DOHH2 (cell line): ENCODE data around the gene GPX2.
A peak's percentile ranks its signal among the peaks of the same experiment; 100 is the strongest.

Experiments used
- H3F3A ChIP-seq: fragments of 200-600 bp; sonication (generic), shearing (Covaris generic); 2 replicates; pipeline ENCODE4 v1.6.0; 2016; ENCODE audit warnings: antibody characterized with exemption, mild to moderate bottlenecking; ENCODE audit not compliant: control insufficient read depth, insufficient read depth
- H3K27ac ChIP-seq: fragments of 200-600 bp; sonication (generic); 2 replicates; pipeline ENCODE4 v1.5.1; 2014; ENCODE audit warnings: low read depth, mild to moderate bottlenecking, low read length, moderate library complexity
- H3K27me3 ChIP-seq: fragments of 200-600 bp; sonication (generic); 2 replicates; pipeline ENCODE4 v1.6.1; 2014; ENCODE audit warnings: mild to moderate bottlenecking, low read length, mixed read lengths; ENCODE audit not compliant: control insufficient read depth
- H3K36me3 ChIP-seq: fragments of 200-600 bp; sonication (generic); 2 replicates; pipeline ENCODE4 v1.6.1; 2014; ENCODE audit warnings: mild to moderate bottlenecking, low read length, moderate library complexity, mixed read lengths; ENCODE audit not compliant: control insufficient read depth
- H3K4me1 ChIP-seq: fragments of 200-600 bp; sonication (generic); 2 replicates; pipeline ENCODE4 v1.6.1; 2014; ENCODE audit warnings: mild to moderate bottlenecking, low read length, mixed read lengths; ENCODE audit not compliant: control insufficient read depth
- H3K4me2 ChIP-seq: fragments of 200-600 bp; sonication (generic); 2 replicates; pipeline ENCODE4 v1.6.0; 2014; ENCODE audit warnings: mild to moderate bottlenecking, low read length, moderate library complexity
- H3K4me3 ChIP-seq: fragments of 200-600 bp; sonication (generic); 2 replicates; pipeline ENCODE4 v1.5.1; 2014; ENCODE audit warnings: mild to moderate bottlenecking, low read length, mixed read lengths
- H3K79me2 ChIP-seq: fragments of 200-600 bp; sonication (generic); 2 replicates; pipeline ENCODE4 v1.6.1; 2014; ENCODE audit warnings: mild to moderate bottlenecking, low read length, mixed read lengths; ENCODE audit not compliant: control insufficient read depth
- H3K9me2 ChIP-seq: fragments of 200-600 bp; sonication (generic); replicated peaks from 2 replicates; pipeline ENCODE4 v1.6.1; 2014; ENCODE audit warnings: mild to moderate bottlenecking, low read length, mixed read lengths; ENCODE audit not compliant: control insufficient read depth
- H3K9me3 ChIP-seq: fragments of 200-600 bp; sonication (generic); 2 replicates; pipeline ENCODE4 v1.6.1; 2014; ENCODE audit warnings: antibody characterized with exemption, low read length, mixed read lengths; ENCODE audit not compliant: control insufficient read depth, insufficient read depth
- H4K20me1 ChIP-seq: fragments of 200-600 bp; sonication (generic); 2 replicates; pipeline ENCODE4 v1.6.0; 2014; ENCODE audit warnings: low read depth, mild to moderate bottlenecking, antibody characterized with exemption, low read length, moderate library complexity; ENCODE audit not compliant: control insufficient read depth, insufficient read depth
- EZH2phosphoT487 ChIP-seq: fragments of 200-600 bp; sonication (generic); IDR thresholded peaks from 2 replicates; pipeline ENCODE4 v1.6.1; 2017; ENCODE audit warnings: borderline replicate concordance, mild to moderate bottlenecking, antibody characterized with exemption, low read length, moderate library complexity, mixed read lengths
- TF ChIP-seq, protein P1 (sequence below): fragments of 200-600 bp; sonication (generic); IDR thresholded peaks from one replicate; pipeline ENCODE4 v1.5.1; 2014; ENCODE audit warnings: antibody characterized with exemption, mild to moderate bottlenecking, low read depth, low read length; ENCODE audit not compliant: poor library complexity, severe bottlenecking

Gene GPX2

DNA sequence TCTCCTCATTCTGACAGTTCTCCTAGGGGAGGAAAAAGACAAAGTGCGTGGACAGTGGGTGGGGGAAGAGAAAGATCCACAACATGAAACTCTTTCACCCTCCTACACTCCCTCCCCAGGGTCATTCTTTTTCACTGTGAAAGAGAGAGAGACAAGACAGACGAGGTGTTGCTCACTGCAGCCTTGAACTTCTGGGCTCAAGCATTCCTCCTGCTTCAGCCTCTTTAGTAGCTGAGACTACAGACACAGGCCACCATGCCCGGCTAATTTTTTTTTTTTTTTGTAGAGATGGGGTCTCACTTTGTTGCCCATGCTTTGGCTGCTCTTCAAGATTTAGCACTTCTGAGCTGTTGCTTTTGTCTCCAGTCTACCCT is 2.7 kb downstream of the GPX2 start:
- H3K9me2 ChIP-seq = no peaks in the 10 kb centered on the region
- no peak overlapping the region for H3K27ac ChIP-seq
- no peak overlapping the region for H3K4me3 ChIP-seq
- no peaks in the 10 kb centered on the region for H3K27me3 ChIP-seq
- H3K9me3 ChIP-seq = no peaks in the 10 kb centered on the region
- no peaks in the 10 kb centered on the region for H3F3A ChIP-seq
- TF ChIP-seq, protein P1, sequence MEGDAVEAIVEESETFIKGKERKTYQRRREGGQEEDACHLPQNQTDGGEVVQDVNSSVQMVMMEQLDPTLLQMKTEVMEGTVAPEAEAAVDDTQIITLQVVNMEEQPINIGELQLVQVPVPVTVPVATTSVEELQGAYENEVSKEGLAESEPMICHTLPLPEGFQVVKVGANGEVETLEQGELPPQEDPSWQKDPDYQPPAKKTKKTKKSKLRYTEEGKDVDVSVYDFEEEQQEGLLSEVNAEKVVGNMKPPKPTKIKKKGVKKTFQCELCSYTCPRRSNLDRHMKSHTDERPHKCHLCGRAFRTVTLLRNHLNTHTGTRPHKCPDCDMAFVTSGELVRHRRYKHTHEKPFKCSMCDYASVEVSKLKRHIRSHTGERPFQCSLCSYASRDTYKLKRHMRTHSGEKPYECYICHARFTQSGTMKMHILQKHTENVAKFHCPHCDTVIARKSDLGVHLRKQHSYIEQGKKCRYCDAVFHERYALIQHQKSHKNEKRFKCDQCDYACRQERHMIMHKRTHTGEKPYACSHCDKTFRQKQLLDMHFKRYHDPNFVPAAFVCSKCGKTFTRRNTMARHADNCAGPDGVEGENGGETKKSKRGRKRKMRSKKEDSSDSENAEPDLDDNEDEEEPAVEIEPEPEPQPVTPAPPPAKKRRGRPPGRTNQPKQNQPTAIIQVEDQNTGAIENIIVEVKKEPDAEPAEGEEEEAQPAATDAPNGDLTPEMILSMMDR = no peak
- TF ChIP-seq EZH2phosphoT487 = no peak
- 0 out of 2 replicates have a peak, but pooled peaks cover 3% of the 10 kb centered on the region for H4K20me1 ChIP-seq
- H3K4me1 ChIP-seq = no peaks in the 10 kb centered on the region
- H3K4me2 ChIP-seq = no peak overlapping the region
- H3K79me2 ChIP-seq = no peaks in the 10 kb centered on the region
- peaks cover 14% of the 10 kb centered on the region for H3K36me3 ChIP-seq

DNA sequence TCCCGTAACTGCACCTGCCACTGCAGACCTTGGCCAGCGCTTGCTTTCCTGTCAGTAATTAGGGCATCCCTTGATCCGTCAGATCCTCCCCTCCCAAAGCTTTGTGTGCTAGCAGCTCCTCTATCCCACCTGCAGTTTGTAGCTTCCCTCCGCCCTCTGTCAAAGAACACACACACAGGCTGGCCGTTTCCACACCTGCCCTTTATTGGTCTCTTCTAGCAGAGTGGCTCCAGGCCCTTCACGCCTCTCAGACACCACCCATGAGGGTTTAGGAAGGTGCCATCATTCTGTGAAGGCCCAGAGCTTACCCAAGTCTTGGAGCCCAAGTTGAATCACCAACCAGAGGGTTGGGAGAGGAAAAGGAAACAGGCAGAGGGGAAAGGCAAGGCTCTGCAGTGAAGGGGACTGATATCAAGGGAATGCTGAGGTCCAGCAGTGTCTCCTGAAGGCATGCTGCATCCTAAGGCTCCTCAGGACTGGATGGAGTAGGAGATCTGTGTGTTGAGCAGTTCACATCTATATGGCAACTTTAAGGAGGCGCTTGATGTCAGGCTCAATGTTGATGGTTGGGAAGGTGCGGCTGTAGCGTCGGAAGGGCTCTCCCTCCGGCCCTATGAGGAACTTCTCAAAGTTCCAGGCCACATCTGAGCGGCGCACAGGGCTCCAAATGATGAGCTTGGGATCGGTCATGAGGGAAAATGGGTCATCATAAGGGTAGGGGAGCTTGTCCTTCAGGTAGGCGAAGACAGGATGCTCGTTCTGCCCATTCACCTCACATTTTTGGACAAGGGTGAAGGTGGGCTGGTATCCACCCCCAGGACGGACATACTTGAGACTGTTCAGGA is 3.4 kb downstream of the GPX2 start:
- no peaks in the 10 kb centered on the region for H3K9me2 ChIP-seq
- no peak overlapping the region for H3K4me3 ChIP-seq
- H3K36me3 ChIP-seq = peaks cover 20% of the 10 kb centered on the region
- H3K79me2 ChIP-seq = no peaks in the 10 kb centered on the region
- H3K27me3 ChIP-seq = no peaks in the 10 kb centered on the region
- H4K20me1 ChIP-seq = 0 out of 2 replicates have a peak, but pooled peaks cover 3% of the 10 kb centered on the region
- no peaks in the 10 kb centered on the region for H3K4me1 ChIP-seq
- no peak for TF ChIP-seq EZH2phosphoT487
- TF ChIP-seq, protein P1 = no peak
- H3F3A ChIP-seq = no peaks in the 10 kb centered on the region
- H3K27ac ChIP-seq = no peak overlapping the region
- H3K4me2 ChIP-seq = no peak overlapping the region
- no peaks in the 10 kb centered on the region for H3K9me3 ChIP-seq

GRCh38 chr14:64937821-64938193 is 4.7 kb downstream of the GPX2 start:
- no peaks in the 10 kb centered on the region for H3K9me3 ChIP-seq
- H3K9me2 ChIP-seq = no peaks in the 10 kb centered on the region
- H3K27me3 ChIP-seq = no peaks in the 10 kb centered on the region
- TF ChIP-seq EZH2phosphoT487 = no peak
- TF ChIP-seq, protein P1 = peak; percentile 36
- no peaks in the 10 kb centered on the region for H3K4me1 ChIP-seq
- no peak overlapping the region for H3K27ac ChIP-seq
- no peak overlapping the region for H3K4me3 ChIP-seq
- no peaks in the 10 kb centered on the region for H3K79me2 ChIP-seq
- no peaks in the 10 kb centered on the region for H3F3A ChIP-seq
- 0 out of 2 replicates have a peak, but pooled peaks cover 1% of the 10 kb centered on the region for H4K20me1 ChIP-seq
- H3K36me3 ChIP-seq = peaks cover 34% of the 10 kb centered on the region
- H3K4me2 ChIP-seq = no peak overlapping the region
